ENCODE results near the gene PTPN12.

Gene PTPN12

DNA sequence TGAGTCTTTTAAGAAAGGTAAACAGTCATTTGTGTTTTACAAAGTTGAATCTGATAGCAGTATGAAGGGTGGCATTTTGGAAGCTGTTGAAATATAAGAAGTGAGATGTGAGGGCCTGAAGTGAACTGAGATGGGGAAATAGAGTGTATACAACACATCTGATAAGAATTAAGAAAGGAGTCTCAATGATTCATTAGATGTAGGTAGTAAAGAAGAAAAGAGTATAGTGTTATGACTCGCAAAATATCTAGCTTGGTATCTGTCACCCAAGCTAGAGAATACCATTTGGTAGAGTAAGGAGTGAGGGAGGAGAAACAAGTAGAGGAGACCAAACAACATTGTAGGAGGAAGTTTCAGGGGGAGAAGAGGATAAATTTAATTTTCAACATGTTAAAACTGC, 5.3 kb downstream of the PTPN12 start:
- no peak overlapping the region for H3K4me3 ChIP-seq (ENCODE audit: low read depth, low read length)
- TF ChIP-seq, protein P1, sequence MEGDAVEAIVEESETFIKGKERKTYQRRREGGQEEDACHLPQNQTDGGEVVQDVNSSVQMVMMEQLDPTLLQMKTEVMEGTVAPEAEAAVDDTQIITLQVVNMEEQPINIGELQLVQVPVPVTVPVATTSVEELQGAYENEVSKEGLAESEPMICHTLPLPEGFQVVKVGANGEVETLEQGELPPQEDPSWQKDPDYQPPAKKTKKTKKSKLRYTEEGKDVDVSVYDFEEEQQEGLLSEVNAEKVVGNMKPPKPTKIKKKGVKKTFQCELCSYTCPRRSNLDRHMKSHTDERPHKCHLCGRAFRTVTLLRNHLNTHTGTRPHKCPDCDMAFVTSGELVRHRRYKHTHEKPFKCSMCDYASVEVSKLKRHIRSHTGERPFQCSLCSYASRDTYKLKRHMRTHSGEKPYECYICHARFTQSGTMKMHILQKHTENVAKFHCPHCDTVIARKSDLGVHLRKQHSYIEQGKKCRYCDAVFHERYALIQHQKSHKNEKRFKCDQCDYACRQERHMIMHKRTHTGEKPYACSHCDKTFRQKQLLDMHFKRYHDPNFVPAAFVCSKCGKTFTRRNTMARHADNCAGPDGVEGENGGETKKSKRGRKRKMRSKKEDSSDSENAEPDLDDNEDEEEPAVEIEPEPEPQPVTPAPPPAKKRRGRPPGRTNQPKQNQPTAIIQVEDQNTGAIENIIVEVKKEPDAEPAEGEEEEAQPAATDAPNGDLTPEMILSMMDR (IDR thresholded peaks at IDR 0.05; ENCODE audit: low read depth, low read length), result no peak

DNA sequence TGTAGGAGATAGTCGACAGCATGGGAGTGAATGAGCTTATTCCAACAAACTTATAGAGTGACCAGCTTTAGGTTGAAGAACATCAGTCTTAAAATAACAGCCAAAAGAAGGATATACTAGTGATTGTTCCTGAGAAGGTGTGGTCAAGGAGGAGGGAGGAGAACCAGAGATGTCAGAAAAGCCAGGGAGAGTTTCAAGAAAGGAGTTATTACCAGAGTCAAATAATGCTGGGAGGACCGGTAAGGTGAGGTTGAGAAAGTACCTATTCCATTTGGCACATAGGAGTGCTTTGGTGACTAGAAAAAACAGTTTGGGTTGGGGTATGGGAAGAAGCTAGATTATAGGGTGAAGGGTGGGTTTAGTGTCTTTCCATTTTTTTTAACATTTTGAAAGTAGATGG, 5.8 kb downstream of the PTPN12 start:
- TF ChIP-seq, protein P1 (IDR thresholded peaks at IDR 0.05; ENCODE audit: low read depth, low read length), result no peak
- no peak overlapping the region for H3K4me3 ChIP-seq (ENCODE audit: low read depth, low read length)

DNA sequence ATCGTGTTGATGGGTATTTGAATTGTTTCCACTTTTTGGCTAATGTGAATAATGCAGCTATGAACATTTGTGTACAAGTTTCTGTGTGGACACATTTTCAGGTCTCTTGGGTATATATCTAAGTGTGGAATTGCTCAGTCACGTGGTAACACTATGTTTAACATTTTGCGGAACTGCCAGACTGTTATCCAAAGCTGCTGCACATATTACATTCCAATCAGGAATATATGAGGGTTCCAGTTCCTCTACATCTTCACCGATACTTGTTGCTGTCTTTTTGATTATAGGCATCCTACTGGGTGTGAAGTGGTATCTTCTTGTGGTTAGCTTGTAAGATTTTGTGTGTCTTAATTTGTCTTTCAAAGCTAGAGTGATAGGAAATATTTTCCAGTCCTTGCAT, 6.8 kb downstream of the PTPN12 start:
- TF ChIP-seq, protein P1 (IDR thresholded peaks at IDR 0.05; ENCODE audit: low read depth, low read length), result no peak
- peak overlapping the region; percentile 22; the same call in 1 of the 2 replicates for H3K4me3 ChIP-seq (ENCODE audit: low read depth, low read length)

DNA sequence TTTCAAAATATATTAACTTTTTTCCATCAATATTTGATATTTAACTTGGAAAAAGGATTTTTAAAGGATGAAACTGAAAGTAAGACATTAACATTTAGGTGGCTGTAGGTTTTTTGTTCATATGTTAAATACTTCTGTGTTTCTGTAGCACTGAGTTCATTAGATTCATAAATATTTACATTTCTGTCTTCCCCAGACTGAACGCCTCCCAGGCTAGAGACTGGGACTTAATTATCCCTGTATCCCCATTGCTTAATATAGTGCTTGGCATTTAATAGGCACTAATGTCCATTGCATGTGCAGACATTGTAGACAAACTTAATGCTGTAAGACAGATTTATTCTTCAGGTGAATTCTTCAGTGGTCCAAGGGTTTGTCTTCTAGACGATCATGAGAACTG, 7.4 kb downstream of the PTPN12 start:
- TF ChIP-seq, protein P1 (IDR thresholded peaks at IDR 0.05; ENCODE audit: low read depth, low read length), result no peak
- H3K4me3 ChIP-seq (ENCODE audit: low read depth, low read length), result peak overlapping the region; percentile 22; the same call in 1 of the 2 replicates

DNA sequence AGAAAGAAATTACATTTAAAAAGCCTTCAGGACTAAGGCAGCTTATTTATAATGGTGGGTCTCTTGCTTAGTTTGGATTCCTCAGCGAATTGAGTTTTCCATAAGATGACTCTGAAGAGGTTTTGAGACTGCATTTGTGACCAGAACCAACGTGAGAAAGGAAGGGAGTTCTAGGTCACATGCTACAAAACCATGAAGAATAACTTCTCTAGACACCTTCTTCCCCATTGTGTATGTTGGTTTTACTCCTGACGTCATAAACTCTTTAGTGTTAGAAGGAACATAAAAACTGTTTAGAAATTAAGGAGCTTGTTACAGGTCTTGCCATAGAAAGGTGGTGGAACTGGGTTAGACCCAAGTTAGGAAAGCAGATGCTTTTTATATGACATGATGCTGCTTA, 11.1 kb downstream of the PTPN12 start:
- no peak overlapping the region for H3K4me3 ChIP-seq (ENCODE audit: low read depth, low read length)
- TF ChIP-seq, protein P1 (IDR thresholded peaks at IDR 0.05; ENCODE audit: low read depth, low read length), result no peak

DNA sequence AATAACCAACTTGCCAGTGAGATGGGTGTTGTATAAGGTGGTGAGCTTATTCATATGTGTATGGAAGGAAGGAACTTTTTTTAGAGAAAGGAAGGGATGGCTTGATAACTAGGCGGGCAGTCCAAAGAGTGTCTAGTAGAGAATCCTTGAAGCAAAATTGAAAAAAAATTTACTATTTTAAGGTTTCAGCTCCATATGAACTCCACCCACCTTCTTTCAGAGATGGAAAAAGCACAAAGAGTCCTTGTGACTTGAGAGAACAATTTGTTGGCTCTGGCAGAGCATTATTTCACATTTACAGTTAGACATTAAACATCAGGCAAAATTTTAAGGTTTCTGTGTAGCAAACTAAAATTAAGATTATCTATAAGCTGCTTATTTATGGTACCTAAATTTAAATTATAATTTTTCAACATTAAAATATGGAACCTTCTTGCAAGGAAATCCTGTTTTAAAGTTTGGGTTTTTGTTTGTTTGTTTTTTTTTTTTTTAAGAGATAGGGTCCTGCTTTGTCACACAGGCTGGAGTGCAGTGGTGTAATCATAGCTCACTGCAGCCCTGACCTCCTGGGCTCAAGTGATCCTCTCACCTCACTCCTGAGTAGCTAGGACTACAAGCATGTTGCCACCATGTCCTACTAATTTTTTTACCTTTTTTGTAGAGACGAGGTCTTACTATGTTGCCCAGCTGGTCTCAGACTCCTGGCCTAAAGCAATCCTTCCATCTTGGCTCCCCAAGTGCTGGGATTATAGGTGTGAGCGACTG, 12.2 kb downstream of the PTPN12 start:
- TF ChIP-seq, protein P1 (IDR thresholded peaks at IDR 0.05; ENCODE audit: low read depth, low read length), result no peak
- no peak overlapping the region for H3K4me3 ChIP-seq (ENCODE audit: low read depth, low read length)

DNA sequence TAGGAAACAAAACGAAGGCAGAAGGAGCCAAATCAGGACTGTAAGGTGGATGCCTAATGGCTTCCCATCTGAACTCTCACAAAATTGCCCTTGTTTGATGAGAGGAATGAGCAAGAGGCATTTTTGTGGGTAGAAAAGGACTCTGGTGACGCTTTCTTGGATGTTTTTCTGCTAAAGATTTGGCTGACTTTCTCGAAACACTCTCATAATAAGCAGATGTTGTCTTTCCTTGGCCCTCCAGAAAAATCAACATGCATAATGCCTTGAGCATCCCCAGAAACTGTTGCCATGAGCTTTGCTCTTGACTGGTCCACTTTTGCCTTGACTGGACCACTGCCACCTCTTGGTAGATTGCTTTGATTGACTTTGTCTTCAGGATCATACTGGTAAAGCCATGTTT, 13.5 kb downstream of the PTPN12 start:
- no peak overlapping the region for H3K4me3 ChIP-seq (ENCODE audit: low read depth, low read length)
- TF ChIP-seq, protein P1 (IDR thresholded peaks at IDR 0.05; ENCODE audit: low read depth, low read length), result no peak

All from WI38 (cell line).